GM23248 (cell line): ENCODE data around the gene TRAF2. TPM values are rescaled to one million over a fixed set of nuclear protein-coding genes. Genes with fewer than 3 reads are reported as not detected.

Source experiments
- DNase-seq: peaks from one replicate; pipeline ENCODE4 v3.0.0-alpha.2; 2015
- H2AFZ ChIP-seq: fragments of 200-600 bp; sonication (generic); 2 replicates; pipeline ENCODE4 v1.6.1; 2016; ENCODE audit warnings: antibody characterized with exemption
- H3F3A ChIP-seq: fragments of 200-600 bp; sonication (generic); 2 replicates; pipeline ENCODE4 v1.6.1; 2016; ENCODE audit warnings: mild to moderate bottlenecking, antibody characterized with exemption, mixed run types; ENCODE audit not compliant: insufficient read depth
- H3K27ac ChIP-seq: fragments of 200-600 bp; sonication (generic); 2 replicates; pipeline ENCODE4 v1.5.1; 2016; ENCODE audit warnings: mild to moderate bottlenecking
- H3K27me3 ChIP-seq: fragments of 200-600 bp; sonication (generic); replicated peaks from 2 replicates; pipeline ENCODE4 v1.6.1; 2016; ENCODE audit warnings: mild to moderate bottlenecking; ENCODE audit not compliant: insufficient read depth
- H3K36me3 ChIP-seq: fragments of 200-600 bp; sonication (generic); 2 replicates; pipeline ENCODE4 v1.6.1; 2016; ENCODE audit warnings: low read depth, mild to moderate bottlenecking
- H3K4me1 ChIP-seq: fragments of 200-600 bp; sonication (generic); 2 replicates; pipeline ENCODE4 v1.6.1; 2016; ENCODE audit warnings: mild to moderate bottlenecking; ENCODE audit not compliant: insufficient read depth
- H3K4me2 ChIP-seq: fragments of 200-600 bp; sonication (generic); one replicate; pipeline ENCODE4 v1.6.1; 2016; ENCODE audit warnings: mild to moderate bottlenecking; ENCODE audit not compliant: unreplicated experiment
- H3K4me3 ChIP-seq: fragments of 200-600 bp; sonication (generic); 2 replicates; pipeline ENCODE4 v1.5.1; 2016; ENCODE audit warnings: mild to moderate bottlenecking
- H3K79me2 ChIP-seq: fragments of 200-600 bp; sonication (generic); 2 replicates; pipeline ENCODE4 v1.6.1; 2016; ENCODE audit warnings: mild to moderate bottlenecking; ENCODE audit not compliant: insufficient read depth
- H3K9ac ChIP-seq: fragments of 200-600 bp; sonication (generic); 2 replicates; pipeline ENCODE4 v1.6.1; 2016; ENCODE audit warnings: mild to moderate bottlenecking
- H3K9me2 ChIP-seq: fragments of 200-600 bp; sonication (generic); 2 replicates; pipeline ENCODE4 v1.6.1; 2016; ENCODE audit warnings: mixed run types, mild to moderate bottlenecking, moderate library complexity; ENCODE audit not compliant: insufficient read depth
- H3K9me3 ChIP-seq: fragments of 200-600 bp; sonication (generic); one replicate; pipeline ENCODE4 v1.6.1; 2017; ENCODE audit warnings: low read depth
- H4K20me1 ChIP-seq: fragments of 200-600 bp; sonication (generic); 2 replicates; pipeline ENCODE4 v1.6.0; 2016; ENCODE audit not compliant: insufficient read depth
- EZH2 ChIP-seq: fragments of 200-600 bp; sonication (generic); IDR thresholded peaks from 2 replicates; pipeline ENCODE4 v1.6.1; 2018; ENCODE audit warnings: antibody characterized with exemption, mild to moderate bottlenecking; ENCODE audit not compliant: insufficient read depth, poor library complexity, severe bottlenecking
- EZH2phosphoT487 ChIP-seq: fragments of 200-600 bp; sonication (generic); IDR thresholded peaks from 2 replicates; pipeline ENCODE4 v1.6.1; 2018; ENCODE audit warnings: antibody characterized with exemption, moderate library complexity, mild to moderate bottlenecking, low read depth; ENCODE audit not compliant: insufficient read depth
- WGBS, 2 experiments: methylation state at CpG; one replicate each; pipeline ENCODE4 v1.1.6; 2015 to 2017; ENCODE audit warnings: low lambda C conversion rate in 2 of 2, low coverage in 1 of 2; ENCODE audit errors: missing lambda C conversion rate in 2 of 2; 5-methylcytosine and 5-hydroxymethylcytosine counted together
- in situ Hi-C: fragments of 300-500 bp; cut with MboI; formaldehyde crosslinking; loops from 2 replicates; pipeline ENCODE4 v1.15.0; 2020
- polyA plus RNA-seq: library from polyadenylated mRNA; unstranded; fragments of >200 nt; fragmentation: Nextera tagmentation; extraction: Ambion mirVana; gene quantifications from 2 replicates; pipeline ENCODE4 v1.2.1, GENCODE V29; 2016
- total RNA-seq: library from RNA; depleted of rRNA; stranded (reverse); fragments of >200 nt; shearing (Covaris generic); gene quantifications from 2 replicates; pipeline ENCODE4 v1.2.3, GENCODE V29; 2014

The TRAF2 gene
- total and polyA plus RNA-seq, 2 experiments from 2014 or later: 8.1 to 15.0 TPM

- Histone ChIP-seq H3K27ac (no peak overlapping the region), H3K79me2 (no peaks in the 10 kb centered on the region), H4K20me1 (no peaks in the 10 kb centered on the region), H3K9me2 (no peaks in the 10 kb centered on the region), H3K9me3 (no peaks in the 10 kb centered on the region), H3K4me3 (no peak overlapping the region), H3K36me3 (no peaks in the 10 kb centered on the region), H3F3A (no peaks in the 10 kb centered on the region), H3K9ac (no peak overlapping the region), H3K4me1 (no peaks in the 10 kb centered on the region), H3K27me3 (no peaks in the 10 kb centered on the region; the same call in 1 of the 2 replicates), H3K4me2 (peak overlapping the region; percentile 48), H2AFZ (no peak overlapping the region)
- in situ Hi-C loops: no loop called here
- no peak for DNase-seq
- TF ChIP-seq EZH2phosphoT487 (no peak), EZH2 (no peak)
- WGBS, 2 experiments: 44 to 54% methylated on average over 9 of the region's 9 CpGs
Measured at GRCh38 chr9:136950656-136951276, 64.5 kb downstream of the TRAF2 start.

- no peak for DNase-seq
Measured at GRCh38 chr9:136951541-136952320, 65.4 kb downstream of the TRAF2 start, which contains the start of gene LCN12. TSS of gene LCN12 (plus strand) at chr9:136952273. CDS start at chr9:136952328, 55 bp downstream.

GRCh38 chr9:136952321-136952850 is 66.1 kb downstream of the TRAF2 start:
- DNase-seq: no peak
- 55 to 59% methylated on average over 12 to 15 of the region's 15 CpGs for WGBS, 2 experiments
- H4K20me1 ChIP-seq: no peaks in the 10 kb centered on the region

More at GRCh38 chr9:136951541-136952320, 65.4 kb downstream of the TRAF2 start, which contains the start of gene LCN12:
- Histone ChIP-seq H3K9ac (no peak within 1 kb of the TSS), H3K27me3 (no peaks in the 10 kb centered on the region; the same call in 1 of the 2 replicates), H2AFZ (no peak within 1 kb of the TSS), H3K4me2 (no peak within 1 kb of the TSS), H4K20me1 (no peaks in the 10 kb centered on the region), H3K4me1 (no peaks in the 10 kb centered on the region), H3K36me3 (no peaks in the 10 kb centered on the region), H3K27ac (no peak within 1 kb of the TSS), H3K9me2 (no peaks in the 10 kb centered on the region), H3K79me2 (no peaks in the 10 kb centered on the region), H3F3A (no peaks in the 10 kb centered on the region), H3K4me3 (no peak within 1 kb of the TSS), H3K9me3 (no peaks in the 10 kb centered on the region)
- WGBS, 2 experiments: 75% methylated on average over 8 to 14 of the region's 14 CpGs
- no peak for TF ChIP-seq EZH2phosphoT487
- TF ChIP-seq EZH2: no peak
- in situ Hi-C loops: no loop called here

GRCh38 chr9:136952876-136953770 is 66.8 kb downstream of the TRAF2 start:
- no peaks in the 10 kb centered on the region for H3K4me1 ChIP-seq
- H3K9me3 ChIP-seq: no peaks in the 10 kb centered on the region
- no peaks in the 10 kb centered on the region for H3F3A ChIP-seq
- H4K20me1 ChIP-seq: no peaks in the 10 kb centered on the region
- no peak overlapping the region for H3K9ac ChIP-seq
- no peaks in the 10 kb centered on the region; the same call in 1 of the 2 replicates for H3K27me3 ChIP-seq
- H3K27ac ChIP-seq: no peak overlapping the region
- no peak for DNase-seq
- H3K4me3 ChIP-seq: no peak overlapping the region
- no peaks in the 10 kb centered on the region for H3K9me2 ChIP-seq
- in situ Hi-C loops: no loop called here
- H3K4me2 ChIP-seq: no peak overlapping the region
- TF ChIP-seq EZH2phosphoT487: no peak
- no peak for TF ChIP-seq EZH2
- H2AFZ ChIP-seq: no peak overlapping the region
- 82 to 83% methylated on average over 36 to 43 of the region's 44 CpGs for WGBS, 2 experiments
- H3K36me3 ChIP-seq: no peaks in the 10 kb centered on the region
- no peaks in the 10 kb centered on the region for H3K79me2 ChIP-seq

More at GRCh38 chr9:136952321-136952850, 66.1 kb downstream of the TRAF2 start:
- no peak overlapping the region for H2AFZ ChIP-seq
- H3K9me3 ChIP-seq: no peaks in the 10 kb centered on the region
- H3K27me3 ChIP-seq: no peaks in the 10 kb centered on the region; the same call in 1 of the 2 replicates
- H3K9me2 ChIP-seq: no peaks in the 10 kb centered on the region
- H3K4me3 ChIP-seq: no peak overlapping the region
- H3K79me2 ChIP-seq: no peaks in the 10 kb centered on the region
- no peak overlapping the region for H3K27ac ChIP-seq
- no peaks in the 10 kb centered on the region for H3F3A ChIP-seq
- no peak overlapping the region for H3K9ac ChIP-seq
- in situ Hi-C loops: no loop called here
- no peak for TF ChIP-seq EZH2phosphoT487
- TF ChIP-seq EZH2: no peak
- H3K4me2 ChIP-seq: no peak overlapping the region
- H3K36me3 ChIP-seq: no peaks in the 10 kb centered on the region
- no peaks in the 10 kb centered on the region for H3K4me1 ChIP-seq
